Activated CD8-positive, alpha-beta memory T cell treated with anti-CD3 and anti-CD28 coated beads, Interleukin-2, amount 10 ng/mL, durations not matched to agents 7 days and 5 days (primary cell): ENCODE measurements around the gene PDK4. TPM values are rescaled to one million over a fixed set of nuclear protein-coding genes. Genes with fewer than 3 reads are reported as not detected.

ENCODE experiments used
- ATAC-seq: fragments of 150-1000 bp; cut with Tn5 transposase; one replicate; pipeline ENCODE4 v1.10.0; 2021; ENCODE audit warnings: moderate library complexity
- CTCF ChIA-PET: fragments of 350-600 bp; sonication (Branson Sonifier 250); formaldehyde crosslinking; loops from one replicate; lab custom pipeline; 2021; ENCODE audit warnings: antibody characterized with exemption; lab: Charles Lee
- DNase-seq: peaks from one replicate; pipeline ENCODE4 v3.0.0-alpha.2; 2020
- H3K27ac Mint-ChIP-seq: one replicate; pipeline ENCODE4 v1.8.0; 2021; ENCODE audit warnings: mild to moderate bottlenecking, mixed read lengths
- H3K27me3 Mint-ChIP-seq: one replicate; pipeline ENCODE4 v1.8.0; 2021; ENCODE audit warnings: mixed read lengths
- H3K36me3 Mint-ChIP-seq: one replicate; pipeline ENCODE4 v1.8.0; 2021; ENCODE audit warnings: mild to moderate bottlenecking, mixed read lengths
- H3K4me1 Mint-ChIP-seq: one replicate; pipeline ENCODE4 v1.8.0; 2021; ENCODE audit warnings: mixed read lengths
- H3K4me3 Mint-ChIP-seq: one replicate; pipeline ENCODE4 v1.8.0; 2021; ENCODE audit warnings: mild to moderate bottlenecking, moderate library complexity, mixed read lengths
- H3K9me3 Mint-ChIP-seq: one replicate; pipeline ENCODE4 v1.8.0; 2022; ENCODE audit warnings: low read depth, mixed read lengths
- total RNA-seq, 2 experiments: library from RNA; stranded (reverse); gene quantifications; one replicate each; pipeline ENCODE4 v1.2.3, GENCODE V29; 2021

Gene PDK4
- total RNA-seq, 2 experiments from 2014 or later = not detected

GRCh38 chr7:95594185-95594584, 2.1 kb downstream of the PDK4 start:
- H3K4me3 Mint-ChIP-seq = no peak overlapping the region
- CTCF ChIA-PET = interaction anchor here (1.5 kb wide), 1 partner anchor 37 kb away, joined by 4 read pairs; no protein-coding TSS in a partner anchor
- DNase-seq (no peak), ATAC-seq (no peak)
- H3K4me1 Mint-ChIP-seq = peaks cover 2% of the 10 kb centered on the region
- no peak overlapping the region for H3K27ac Mint-ChIP-seq
- H3K36me3 Mint-ChIP-seq = no peaks in the 10 kb centered on the region
- no peaks in the 10 kb centered on the region for H3K9me3 Mint-ChIP-seq
- peaks cover 23% of the 10 kb centered on the region for H3K27me3 Mint-ChIP-seq

- CTCF ChIA-PET = interaction anchor here (1.5 kb wide), 1 partner anchor 36 kb away, joined by 4 read pairs; no protein-coding TSS in a partner anchor
- peaks cover 2% of the 10 kb centered on the region for H3K4me1 Mint-ChIP-seq
- H3K36me3 Mint-ChIP-seq = no peaks in the 10 kb centered on the region
- peaks cover 23% of the 10 kb centered on the region for H3K27me3 Mint-ChIP-seq
- ATAC-seq (no peak), DNase-seq (no peak)
- no peak overlapping the region for H3K4me3 Mint-ChIP-seq
- no peak overlapping the region for H3K27ac Mint-ChIP-seq
- H3K9me3 Mint-ChIP-seq = no peaks in the 10 kb centered on the region
These were observed 3.0 kb downstream of the PDK4 start for GRCh38 chr7:95593343-95593742.

GRCh38 chr7:95592570-95592969, 3.7 kb downstream of the PDK4 start:
- ATAC-seq (no peak), DNase-seq (no peak)
- Mint-ChIP-seq H3K36me3 (no peaks in the 10 kb centered on the region), H3K9me3 (no peaks in the 10 kb centered on the region), H3K4me3 (no peak overlapping the region), H3K27me3 (peaks cover 23% of the 10 kb centered on the region), H3K27ac (no peak overlapping the region), H3K4me1 (peaks cover 2% of the 10 kb centered on the region)
- CTCF ChIA-PET = interaction anchor here (1.5 kb wide), 1 partner anchor 35 kb away, joined by 4 read pairs; no protein-coding TSS in a partner anchor

GRCh38 chr7:95590387-95591248, 5.7 kb downstream of the PDK4 start:
- DNase-seq (no peak), ATAC-seq (no peak)
- H3K4me3 Mint-ChIP-seq = no peak overlapping the region
- no peak overlapping the region for H3K27ac Mint-ChIP-seq
- H3K27me3 Mint-ChIP-seq = peaks cover 5% of the 10 kb centered on the region
- CTCF ChIA-PET = no interaction called here
- H3K9me3 Mint-ChIP-seq = no peaks in the 10 kb centered on the region
- no peaks in the 10 kb centered on the region for H3K4me1 Mint-ChIP-seq
- H3K36me3 Mint-ChIP-seq = no peaks in the 10 kb centered on the region

GRCh38 chr7:95589766-95590165, 6.5 kb downstream of the PDK4 start:
- no peaks in the 10 kb centered on the region for H3K4me1 Mint-ChIP-seq
- no peaks in the 10 kb centered on the region for H3K9me3 Mint-ChIP-seq
- H3K27me3 Mint-ChIP-seq = no peaks in the 10 kb centered on the region
- DNase-seq (no peak), ATAC-seq (no peak)
- H3K36me3 Mint-ChIP-seq = no peaks in the 10 kb centered on the region
- CTCF ChIA-PET = no interaction called here
- no peak overlapping the region for H3K4me3 Mint-ChIP-seq
- H3K27ac Mint-ChIP-seq = no peak overlapping the region

- Mint-ChIP-seq H3K27me3 (peaks cover 2% of the 10 kb centered on the region), H3K27ac (no peak overlapping the region), H3K4me1 (no peaks in the 10 kb centered on the region), H3K4me3 (no peak overlapping the region), H3K36me3 (no peaks in the 10 kb centered on the region), H3K9me3 (no peaks in the 10 kb centered on the region)
- DNase-seq (no peak), ATAC-seq (no peak)
- CTCF ChIA-PET = no interaction called here
These were observed 7.3 kb downstream of the PDK4 start for GRCh38 chr7:95589031-95589430.

GRCh38 chr7:95586951-95587301, 9.4 kb downstream of the PDK4 start:
- Mint-ChIP-seq H3K9me3 (no peaks in the 10 kb centered on the region), H3K27me3 (peaks cover 2% of the 10 kb centered on the region), H3K27ac (no peak overlapping the region), H3K4me3 (no peak overlapping the region), H3K36me3 (no peaks in the 10 kb centered on the region), H3K4me1 (no peaks in the 10 kb centered on the region)
- DNase-seq (no peak), ATAC-seq (no peak)
- CTCF ChIA-PET = no interaction called here

GRCh38 chr7:95585426-95585789, 10.9 kb downstream of the PDK4 start:
- DNase-seq = no peak
- H3K4me1 Mint-ChIP-seq = no peaks in the 10 kb centered on the region
- H3K9me3 Mint-ChIP-seq = no peaks in the 10 kb centered on the region
- H3K4me3 Mint-ChIP-seq = no peak overlapping the region
- no peak overlapping the region for H3K27ac Mint-ChIP-seq
- no peak for ATAC-seq
- H3K27me3 Mint-ChIP-seq = peaks cover 2% of the 10 kb centered on the region
- no peaks in the 10 kb centered on the region for H3K36me3 Mint-ChIP-seq
- CTCF ChIA-PET = no interaction called here

GRCh38 chr7:95584769-95585425, 11.4 kb downstream of the PDK4 start:
- Mint-ChIP-seq H3K4me3 (no peak overlapping the region), H3K9me3 (no peaks in the 10 kb centered on the region), H3K36me3 (no peaks in the 10 kb centered on the region), H3K4me1 (no peaks in the 10 kb centered on the region), H3K27me3 (peaks cover 2% of the 10 kb centered on the region), H3K27ac (no peak overlapping the region)
- no peak for DNase-seq
- no peak for ATAC-seq
- CTCF ChIA-PET = no interaction called here

- peaks cover 2% of the 10 kb centered on the region for H3K27me3 Mint-ChIP-seq
- CTCF ChIA-PET = no interaction called here
- H3K4me1 Mint-ChIP-seq = no peaks in the 10 kb centered on the region
- H3K27ac Mint-ChIP-seq = no peak overlapping the region
- no peaks in the 10 kb centered on the region for H3K9me3 Mint-ChIP-seq
- ATAC-seq = no peak
- no peak overlapping the region for H3K4me3 Mint-ChIP-seq
- no peaks in the 10 kb centered on the region for H3K36me3 Mint-ChIP-seq
- DNase-seq = no peak
These were observed 12.3 kb downstream of the PDK4 start for GRCh38 chr7:95583834-95584621.

- Mint-ChIP-seq H3K36me3 (no peaks in the 10 kb centered on the region), H3K27ac (no peak overlapping the region), H3K27me3 (peaks cover 2% of the 10 kb centered on the region), H3K9me3 (no peaks in the 10 kb centered on the region), H3K4me1 (no peaks in the 10 kb centered on the region), H3K4me3 (no peak overlapping the region)
- CTCF ChIA-PET = no interaction called here
- ATAC-seq (no peak), DNase-seq (no peak)
These were observed 13.6 kb downstream of the PDK4 start for GRCh38 chr7:95582578-95583293.

- Mint-ChIP-seq H3K9me3 (no peaks in the 10 kb centered on the region), H3K36me3 (no peaks in the 10 kb centered on the region), H3K4me1 (no peaks in the 10 kb centered on the region), H3K27me3 (peaks cover 2% of the 10 kb centered on the region), H3K27ac (no peak overlapping the region), H3K4me3 (no peak overlapping the region)
- CTCF ChIA-PET = no interaction called here
- ATAC-seq = no peak
- no peak for DNase-seq
These were observed 14.8 kb downstream of the PDK4 start for GRCh38 chr7:95581467-95581866.

GRCh38 chr7:95579318-95579717, 17.0 kb downstream of the PDK4 start:
- Mint-ChIP-seq H3K36me3 (no peaks in the 10 kb centered on the region), H3K4me3 (no peak overlapping the region), H3K27me3 (peaks cover 2% of the 10 kb centered on the region), H3K9me3 (no peaks in the 10 kb centered on the region), H3K27ac (no peak overlapping the region), H3K4me1 (no peaks in the 10 kb centered on the region)
- DNase-seq (no peak), ATAC-seq (no peak)
- CTCF ChIA-PET = no interaction called here
